Measurements from ENCODE around the gene ASIC2. TPM values are rescaled to one million over a fixed set of nuclear protein-coding genes. Genes with fewer than 3 reads are reported as not detected.

ASIC2 gene
- total and polyA plus RNA-seq, 9 of the 15 experiments (the other 6 are each of a cell fraction or from before 2014, with no cell fraction given): not detected

DNA sequence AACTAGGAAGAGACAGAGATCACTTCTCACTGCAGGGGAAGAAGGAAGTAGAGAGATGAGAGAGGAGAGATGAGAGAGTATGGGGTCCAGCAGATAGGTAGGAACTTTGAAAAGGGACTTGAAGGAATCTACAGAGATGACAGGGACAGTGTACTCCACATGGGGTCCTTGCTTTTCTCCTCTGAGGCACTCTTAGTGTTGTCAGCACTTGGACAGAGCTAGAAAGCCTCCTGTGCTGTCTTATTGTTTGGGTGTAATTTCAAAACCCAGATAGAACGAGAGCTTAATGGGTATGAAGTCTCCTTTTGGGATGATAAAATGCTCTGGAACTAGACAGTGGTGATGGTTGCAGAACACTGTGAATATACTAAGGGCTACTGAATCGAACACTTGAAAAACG is 65.2 kb downstream of the ASIC2 start (continued):
- TF ChIP-seq EP400 (IDR thresholded peaks at IDR 0.05): no peak
- TF ChIP-seq, protein P1, sequence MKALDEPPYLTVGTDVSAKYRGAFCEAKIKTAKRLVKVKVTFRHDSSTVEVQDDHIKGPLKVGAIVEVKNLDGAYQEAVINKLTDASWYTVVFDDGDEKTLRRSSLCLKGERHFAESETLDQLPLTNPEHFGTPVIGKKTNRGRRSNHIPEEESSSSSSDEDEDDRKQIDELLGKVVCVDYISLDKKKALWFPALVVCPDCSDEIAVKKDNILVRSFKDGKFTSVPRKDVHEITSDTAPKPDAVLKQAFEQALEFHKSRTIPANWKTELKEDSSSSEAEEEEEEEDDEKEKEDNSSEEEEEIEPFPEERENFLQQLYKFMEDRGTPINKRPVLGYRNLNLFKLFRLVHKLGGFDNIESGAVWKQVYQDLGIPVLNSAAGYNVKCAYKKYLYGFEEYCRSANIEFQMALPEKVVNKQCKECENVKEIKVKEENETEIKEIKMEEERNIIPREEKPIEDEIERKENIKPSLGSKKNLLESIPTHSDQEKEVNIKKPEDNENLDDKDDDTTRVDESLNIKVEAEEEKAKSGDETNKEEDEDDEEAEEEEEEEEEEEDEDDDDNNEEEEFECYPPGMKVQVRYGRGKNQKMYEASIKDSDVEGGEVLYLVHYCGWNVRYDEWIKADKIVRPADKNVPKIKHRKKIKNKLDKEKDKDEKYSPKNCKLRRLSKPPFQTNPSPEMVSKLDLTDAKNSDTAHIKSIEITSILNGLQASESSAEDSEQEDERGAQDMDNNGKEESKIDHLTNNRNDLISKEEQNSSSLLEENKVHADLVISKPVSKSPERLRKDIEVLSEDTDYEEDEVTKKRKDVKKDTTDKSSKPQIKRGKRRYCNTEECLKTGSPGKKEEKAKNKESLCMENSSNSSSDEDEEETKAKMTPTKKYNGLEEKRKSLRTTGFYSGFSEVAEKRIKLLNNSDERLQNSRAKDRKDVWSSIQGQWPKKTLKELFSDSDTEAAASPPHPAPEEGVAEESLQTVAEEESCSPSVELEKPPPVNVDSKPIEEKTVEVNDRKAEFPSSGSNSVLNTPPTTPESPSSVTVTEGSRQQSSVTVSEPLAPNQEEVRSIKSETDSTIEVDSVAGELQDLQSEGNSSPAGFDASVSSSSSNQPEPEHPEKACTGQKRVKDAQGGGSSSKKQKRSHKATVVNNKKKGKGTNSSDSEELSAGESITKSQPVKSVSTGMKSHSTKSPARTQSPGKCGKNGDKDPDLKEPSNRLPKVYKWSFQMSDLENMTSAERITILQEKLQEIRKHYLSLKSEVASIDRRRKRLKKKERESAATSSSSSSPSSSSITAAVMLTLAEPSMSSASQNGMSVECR (CRISPR knock-in tag; IDR thresholded peaks at IDR 0.05): no peak
- TF ChIP-seq, protein P2, sequence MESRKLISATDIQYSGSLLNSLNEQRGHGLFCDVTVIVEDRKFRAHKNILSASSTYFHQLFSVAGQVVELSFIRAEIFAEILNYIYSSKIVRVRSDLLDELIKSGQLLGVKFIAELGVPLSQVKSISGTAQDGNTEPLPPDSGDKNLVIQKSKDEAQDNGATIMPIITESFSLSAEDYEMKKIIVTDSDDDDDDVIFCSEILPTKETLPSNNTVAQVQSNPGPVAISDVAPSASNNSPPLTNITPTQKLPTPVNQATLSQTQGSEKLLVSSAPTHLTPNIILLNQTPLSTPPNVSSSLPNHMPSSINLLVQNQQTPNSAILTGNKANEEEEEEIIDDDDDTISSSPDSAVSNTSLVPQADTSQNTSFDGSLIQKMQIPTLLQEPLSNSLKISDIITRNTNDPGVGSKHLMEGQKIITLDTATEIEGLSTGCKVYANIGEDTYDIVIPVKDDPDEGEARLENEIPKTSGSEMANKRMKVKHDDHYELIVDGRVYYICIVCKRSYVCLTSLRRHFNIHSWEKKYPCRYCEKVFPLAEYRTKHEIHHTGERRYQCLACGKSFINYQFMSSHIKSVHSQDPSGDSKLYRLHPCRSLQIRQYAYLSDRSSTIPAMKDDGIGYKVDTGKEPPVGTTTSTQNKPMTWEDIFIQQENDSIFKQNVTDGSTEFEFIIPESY (CRISPR knock-in tag; IDR thresholded peaks at IDR 0.05): no peak
- TF ChIP-seq, protein P3, sequence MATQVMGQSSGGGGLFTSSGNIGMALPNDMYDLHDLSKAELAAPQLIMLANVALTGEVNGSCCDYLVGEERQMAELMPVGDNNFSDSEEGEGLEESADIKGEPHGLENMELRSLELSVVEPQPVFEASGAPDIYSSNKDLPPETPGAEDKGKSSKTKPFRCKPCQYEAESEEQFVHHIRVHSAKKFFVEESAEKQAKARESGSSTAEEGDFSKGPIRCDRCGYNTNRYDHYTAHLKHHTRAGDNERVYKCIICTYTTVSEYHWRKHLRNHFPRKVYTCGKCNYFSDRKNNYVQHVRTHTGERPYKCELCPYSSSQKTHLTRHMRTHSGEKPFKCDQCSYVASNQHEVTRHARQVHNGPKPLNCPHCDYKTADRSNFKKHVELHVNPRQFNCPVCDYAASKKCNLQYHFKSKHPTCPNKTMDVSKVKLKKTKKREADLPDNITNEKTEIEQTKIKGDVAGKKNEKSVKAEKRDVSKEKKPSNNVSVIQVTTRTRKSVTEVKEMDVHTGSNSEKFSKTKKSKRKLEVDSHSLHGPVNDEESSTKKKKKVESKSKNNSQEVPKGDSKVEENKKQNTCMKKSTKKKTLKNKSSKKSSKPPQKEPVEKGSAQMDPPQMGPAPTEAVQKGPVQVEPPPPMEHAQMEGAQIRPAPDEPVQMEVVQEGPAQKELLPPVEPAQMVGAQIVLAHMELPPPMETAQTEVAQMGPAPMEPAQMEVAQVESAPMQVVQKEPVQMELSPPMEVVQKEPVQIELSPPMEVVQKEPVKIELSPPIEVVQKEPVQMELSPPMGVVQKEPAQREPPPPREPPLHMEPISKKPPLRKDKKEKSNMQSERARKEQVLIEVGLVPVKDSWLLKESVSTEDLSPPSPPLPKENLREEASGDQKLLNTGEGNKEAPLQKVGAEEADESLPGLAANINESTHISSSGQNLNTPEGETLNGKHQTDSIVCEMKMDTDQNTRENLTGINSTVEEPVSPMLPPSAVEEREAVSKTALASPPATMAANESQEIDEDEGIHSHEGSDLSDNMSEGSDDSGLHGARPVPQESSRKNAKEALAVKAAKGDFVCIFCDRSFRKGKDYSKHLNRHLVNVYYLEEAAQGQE (IDR thresholded peaks at IDR 0.05; ENCODE audit: borderline replicate concordance): peak; percentile 50
- TF ChIP-seq, protein P3 (CRISPR knock-in tag; IDR thresholded peaks at IDR 0.05; ENCODE audit: low read depth): no peak
- no peak for TF ChIP-seq HNRNPUL1 (IDR thresholded peaks at IDR 0.05; ENCODE audit: low read length)
